Prostate gland (tissue), 2 donors: ENCODE measurements around the gene CAPN5.

Experiments
- POLR2A ChIP-seq: fragments of 450-650 bp; IDR thresholded peaks from one replicate; pipeline ENCODE4 v1.6.1; 2016; ENCODE audit warnings: antibody characterized with exemption, mild to moderate bottlenecking
- POLR2AphosphoS5 ChIP-seq: sonication (generic); formaldehyde crosslinking; IDR thresholded peaks from one replicate; pipeline ENCODE4 v1.6.1; 2017; ENCODE audit warnings: antibody characterized with exemption
- TF ChIP-seq, protein P1 (sequence below), 4 experiments: fragments of 200-600 bp in 2 of 4; fragments of 450-650 bp in 2 of 4; sonication (generic) in 2 of 4; IDR thresholded peaks; 1 replicate in 3 of 4; 2 replicates in 1 of 4; pipeline ENCODE4 v1.5.1; 2016 to 2019; ENCODE audit warnings: antibody characterized with exemption in 4 of 4, mild to moderate bottlenecking in 2 of 4, moderate library complexity in 2 of 4

DNA sequence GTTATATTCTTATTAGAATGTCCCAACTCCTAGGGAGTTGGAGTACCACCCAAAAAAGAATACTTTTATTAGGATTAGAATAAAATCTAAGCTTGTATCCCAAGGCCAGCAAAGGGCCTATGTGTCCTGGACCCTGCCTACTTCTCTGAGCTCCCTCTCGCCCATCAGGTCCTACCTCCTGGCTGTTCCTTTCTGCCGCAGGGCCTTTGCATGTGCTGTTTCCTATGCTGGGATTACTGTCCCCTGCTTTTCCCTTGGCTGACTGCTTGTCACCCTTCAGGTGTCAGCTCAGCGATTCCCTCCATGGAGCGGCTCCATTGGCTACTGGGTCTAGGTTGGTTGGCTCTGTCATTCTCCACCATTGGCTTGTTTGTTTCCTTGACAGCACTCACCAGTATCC is 74.7 kb downstream of the CAPN5 start:
- TF ChIP-seq, protein P1, sequence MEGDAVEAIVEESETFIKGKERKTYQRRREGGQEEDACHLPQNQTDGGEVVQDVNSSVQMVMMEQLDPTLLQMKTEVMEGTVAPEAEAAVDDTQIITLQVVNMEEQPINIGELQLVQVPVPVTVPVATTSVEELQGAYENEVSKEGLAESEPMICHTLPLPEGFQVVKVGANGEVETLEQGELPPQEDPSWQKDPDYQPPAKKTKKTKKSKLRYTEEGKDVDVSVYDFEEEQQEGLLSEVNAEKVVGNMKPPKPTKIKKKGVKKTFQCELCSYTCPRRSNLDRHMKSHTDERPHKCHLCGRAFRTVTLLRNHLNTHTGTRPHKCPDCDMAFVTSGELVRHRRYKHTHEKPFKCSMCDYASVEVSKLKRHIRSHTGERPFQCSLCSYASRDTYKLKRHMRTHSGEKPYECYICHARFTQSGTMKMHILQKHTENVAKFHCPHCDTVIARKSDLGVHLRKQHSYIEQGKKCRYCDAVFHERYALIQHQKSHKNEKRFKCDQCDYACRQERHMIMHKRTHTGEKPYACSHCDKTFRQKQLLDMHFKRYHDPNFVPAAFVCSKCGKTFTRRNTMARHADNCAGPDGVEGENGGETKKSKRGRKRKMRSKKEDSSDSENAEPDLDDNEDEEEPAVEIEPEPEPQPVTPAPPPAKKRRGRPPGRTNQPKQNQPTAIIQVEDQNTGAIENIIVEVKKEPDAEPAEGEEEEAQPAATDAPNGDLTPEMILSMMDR (IDR thresholded peaks at IDR 0.05): no peak
- no peak for TF ChIP-seq POLR2A
- TF ChIP-seq POLR2AphosphoS5: no peak
